GM10266 (cell line): Measurements from ENCODE around the gene HGFAC.

Experiments used
- DNase-seq: peaks from one replicate; pipeline ENCODE4 v3.0.0; 2012; ENCODE audit errors: extremely low spot score
- CTCF ChIP-seq: IDR thresholded peaks from 2 replicates; pipeline ENCODE4 v1.5.1; 2012; ENCODE audit warnings: mild to moderate bottlenecking, low read depth; ENCODE audit not compliant: control insufficient read depth, insufficient read depth; ENCODE audit errors: missing control alignments

HGFAC gene

GRCh38 chr4:3495204-3495975, 53.6 kb downstream of the HGFAC start:
- no peak for DNase-seq
- TF ChIP-seq CTCF: no peak

GRCh38 chr4:3496021-3496420, 54.3 kb downstream of the HGFAC start:
- DNase-seq: no peak
- no peak for TF ChIP-seq CTCF

GRCh38 chr4:3497095-3497494, 55.3 kb downstream of the HGFAC start:
- TF ChIP-seq CTCF: no peak
- no peak for DNase-seq

GRCh38 chr4:3497523-3498389, 56.0 kb downstream of the HGFAC start:
- DNase-seq: no peak
- TF ChIP-seq CTCF: no peak

GRCh38 chr4:3498407-3498806, 56.6 kb downstream of the HGFAC start:
- no peak for DNase-seq
- no peak for TF ChIP-seq CTCF
